NCI-H187 treated with DMSO at 0.1 percent for 48 hours (cell line): ENCODE data around the gene ABCA1.

ENCODE experiments used
- DNase-seq: peaks from one replicate; lab custom pipeline; 2025; lab: John Stamatoyannopoulos, UW

The ABCA1 gene

DNA sequence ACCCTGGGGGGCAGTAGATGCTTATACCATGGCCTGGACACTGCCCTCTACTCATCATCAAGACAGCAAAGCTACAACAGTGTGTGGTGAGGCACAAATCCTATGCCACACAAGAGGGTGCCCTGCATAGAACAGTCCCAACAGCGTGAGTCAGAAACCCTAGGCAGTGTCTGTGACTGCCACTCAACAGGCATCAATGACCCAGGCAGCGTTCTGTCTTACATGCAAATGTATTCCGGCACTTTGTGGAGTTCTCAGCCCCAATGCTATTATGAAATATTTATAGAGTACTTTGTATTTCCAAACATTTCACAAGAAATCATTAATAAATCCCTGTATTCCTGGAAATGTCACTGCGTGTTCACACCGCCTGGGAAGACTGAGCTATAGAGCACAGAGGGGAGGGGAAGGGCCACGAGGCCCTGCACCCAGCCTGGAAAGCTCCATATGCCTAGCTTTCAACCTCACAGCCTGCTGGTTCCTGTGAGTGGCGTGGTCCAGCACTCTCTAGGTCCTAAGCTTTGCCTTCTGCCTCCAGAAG, 86.3 kb downstream of the ABCA1 start:
- DNase-seq, result no peak

DNA sequence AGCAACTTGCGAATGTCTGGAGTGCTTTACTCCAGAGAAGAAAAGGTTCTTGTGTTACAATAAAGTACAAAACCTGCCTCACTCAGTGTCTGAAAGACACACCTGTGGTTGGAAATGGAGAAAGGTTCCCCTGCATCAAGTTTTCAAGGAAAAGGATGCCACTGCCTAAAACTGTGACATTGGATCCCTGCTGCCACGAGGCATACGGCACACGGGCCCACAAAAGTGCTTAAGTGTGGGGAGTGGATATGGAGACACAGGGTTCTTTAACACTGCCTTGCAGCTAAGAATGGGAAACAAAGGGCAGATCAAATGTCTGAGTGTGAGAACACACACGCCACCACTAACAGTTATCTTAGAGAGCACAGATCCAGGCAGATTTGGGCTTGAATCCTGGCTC, 89.0 kb downstream of the ABCA1 start:
- DNase-seq, result no peak

DNA sequence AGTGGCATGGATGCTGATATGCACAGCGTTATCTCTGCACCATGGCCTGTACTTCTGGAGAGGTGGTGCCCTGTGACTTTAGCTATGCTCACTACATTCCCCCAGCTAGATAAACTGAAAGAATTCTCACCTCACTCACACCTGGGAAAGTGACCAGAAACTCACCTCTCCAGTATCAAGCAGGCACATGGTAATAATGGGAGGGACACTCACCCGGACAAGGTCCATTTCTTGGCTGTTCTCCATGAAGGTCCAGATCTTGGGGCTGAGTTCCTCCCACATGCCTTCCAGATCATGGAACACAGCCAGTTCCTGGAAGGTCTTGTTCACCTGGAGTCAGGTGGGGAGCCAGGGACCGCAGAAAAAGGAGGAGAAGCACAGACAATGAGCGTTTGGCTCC, 91.2 kb downstream of the ABCA1 start:
- DNase-seq, result no peak

DNA sequence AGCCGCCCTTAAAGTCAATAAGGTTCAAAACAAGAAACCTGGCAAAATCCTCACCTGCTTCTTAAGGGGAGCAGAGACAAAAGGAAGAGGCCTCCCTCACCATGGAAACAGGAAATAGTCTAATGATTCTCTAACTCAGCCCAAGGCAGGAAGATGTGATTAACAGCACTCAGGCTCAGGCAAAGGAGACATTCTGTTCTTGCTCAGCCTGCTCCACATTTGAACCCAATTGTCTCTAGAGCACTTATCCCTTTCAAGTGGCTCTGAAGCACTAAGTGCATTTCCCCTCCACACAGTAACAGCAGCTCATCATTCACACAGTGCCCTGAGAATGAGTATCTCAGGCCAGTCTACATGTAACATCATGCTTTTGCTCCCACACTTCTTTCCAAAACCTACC, 91.7 kb downstream of the ABCA1 start:
- DNase-seq, result peak; percentile 84

DNA sequence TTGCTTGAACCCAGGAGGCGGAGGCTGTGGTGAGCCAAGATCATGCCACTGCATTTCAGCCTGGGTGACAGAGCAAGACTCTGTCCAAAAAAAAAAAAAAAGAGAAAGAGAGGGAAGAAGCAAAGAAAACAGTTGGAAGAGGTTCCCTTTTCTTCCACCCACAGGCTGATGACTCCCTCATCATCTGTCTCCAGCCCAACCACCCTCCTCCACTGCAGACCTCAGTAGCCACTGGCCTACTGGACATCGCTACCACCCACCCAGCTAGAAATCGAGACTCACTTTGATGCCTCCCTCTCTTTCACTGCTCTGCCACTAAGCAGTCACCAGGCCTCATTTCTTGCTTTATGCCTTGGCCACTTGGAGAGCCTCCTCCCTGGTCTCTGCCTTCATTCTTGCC, 92.8 kb downstream of the ABCA1 start:
- DNase-seq, result no peak

DNA sequence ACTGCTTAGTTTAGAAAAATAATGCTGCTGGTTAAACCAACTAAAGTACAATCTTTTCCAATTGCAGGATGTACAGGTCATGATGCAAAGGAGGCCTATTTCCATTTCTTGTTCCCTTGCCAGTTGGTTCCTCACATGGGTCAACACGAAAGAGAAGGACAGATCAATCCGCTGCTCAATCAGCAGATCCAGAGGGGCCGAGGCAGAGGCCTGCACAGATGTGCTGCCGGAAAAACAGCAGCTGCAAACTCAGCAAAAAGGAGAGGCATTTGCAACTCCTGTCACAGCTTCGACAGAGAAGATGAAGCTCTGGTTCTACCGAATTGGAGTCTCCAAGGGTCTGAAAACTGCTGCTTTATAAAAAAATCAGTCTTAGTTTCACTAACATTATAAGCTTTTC, 94.3 kb downstream of the ABCA1 start:
- no peak for DNase-seq

DNA sequence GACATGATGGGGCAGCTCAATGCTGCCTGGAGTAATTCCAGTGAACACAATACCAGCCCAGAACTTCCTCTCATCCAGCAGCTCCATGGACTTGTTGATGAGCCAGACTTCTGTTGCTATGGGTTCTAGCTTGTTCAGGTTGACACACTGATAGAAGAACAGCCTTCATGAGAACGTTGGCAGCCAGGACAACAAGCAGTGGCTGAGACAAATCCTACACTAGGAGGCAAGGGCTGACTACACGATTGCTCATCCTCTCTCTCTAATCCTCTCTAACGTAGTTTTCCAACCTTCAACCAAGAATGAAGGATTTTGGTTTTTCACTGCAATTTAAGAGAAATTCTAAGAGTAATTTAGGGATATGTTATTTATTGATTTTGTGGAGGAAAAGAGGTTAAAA, 96.3 kb downstream of the ABCA1 start:
- DNase-seq, result no peak

DNA sequence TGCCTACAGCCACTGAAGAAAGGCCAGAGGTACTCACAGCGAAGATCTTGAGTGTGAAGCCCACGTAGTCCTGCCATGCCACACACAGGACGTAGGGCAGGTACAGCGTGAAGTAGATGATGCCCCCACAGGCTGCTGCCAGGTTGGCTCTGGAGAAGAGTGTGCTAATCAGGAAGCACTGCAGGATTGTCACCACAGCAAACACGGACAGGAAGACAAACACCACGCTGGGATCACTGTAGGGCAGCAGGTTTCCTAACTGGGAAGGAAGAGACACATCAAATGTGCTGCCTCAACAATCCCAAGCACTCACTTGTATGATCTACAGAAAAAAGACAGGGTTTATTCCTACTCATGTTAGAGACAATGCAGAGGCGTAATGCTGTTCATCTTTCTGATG, 101.0 kb downstream of the ABCA1 start:
- DNase-seq, result no peak

DNA sequence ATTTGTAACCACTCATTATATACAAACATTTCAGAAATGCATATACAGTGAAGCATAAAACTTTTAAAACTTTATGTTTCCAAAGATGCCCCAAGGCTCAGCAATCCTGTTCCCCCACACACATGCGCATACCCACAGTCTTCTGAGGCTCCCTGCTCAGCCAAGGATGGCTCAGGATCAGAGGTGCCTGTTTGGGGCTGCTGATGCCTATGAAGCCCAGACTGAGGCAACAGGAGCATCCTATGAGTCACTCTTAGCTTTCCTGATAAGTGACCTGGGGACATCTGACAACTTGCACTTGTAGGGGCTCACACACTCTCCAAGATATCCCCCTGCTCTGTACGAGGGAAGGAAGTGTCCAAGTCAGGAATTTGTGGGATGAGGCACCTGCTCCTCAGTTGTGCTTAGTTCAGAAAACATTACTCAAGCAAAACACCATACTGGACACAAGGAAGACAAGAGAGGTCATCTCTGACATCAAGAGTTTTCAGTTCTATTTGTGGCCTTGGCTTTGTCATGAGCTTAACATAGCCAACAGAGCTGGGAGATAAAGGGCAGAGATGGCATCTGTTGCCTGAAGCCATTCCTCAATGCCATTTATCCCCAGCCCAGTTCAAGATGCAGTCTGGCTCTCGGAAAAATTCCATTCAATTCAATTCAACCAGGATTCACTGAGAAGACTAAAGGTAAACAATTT, 101.7 kb downstream of the ABCA1 start:
- DNase-seq, result no peak

DNA sequence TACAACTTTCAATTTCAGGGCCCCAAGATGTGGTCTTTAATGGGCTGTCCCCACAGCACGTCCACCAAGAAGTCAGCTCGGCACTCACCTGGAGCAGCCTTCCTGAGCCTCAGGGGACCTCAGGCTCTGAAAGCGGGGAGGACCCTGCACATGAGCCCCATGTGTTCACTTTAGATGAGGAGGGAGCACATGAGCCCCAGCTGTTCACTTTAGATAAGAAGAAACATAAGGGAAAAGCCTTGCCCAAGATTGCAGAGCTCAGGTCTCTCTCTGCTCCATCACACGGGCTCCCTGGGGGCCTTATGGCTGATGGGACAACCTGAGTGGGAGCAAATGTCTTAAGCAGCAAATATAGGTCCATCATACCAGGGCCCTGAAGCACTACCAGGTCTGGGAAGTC, 107.6 kb downstream of the ABCA1 start:
- no peak for DNase-seq

DNA sequence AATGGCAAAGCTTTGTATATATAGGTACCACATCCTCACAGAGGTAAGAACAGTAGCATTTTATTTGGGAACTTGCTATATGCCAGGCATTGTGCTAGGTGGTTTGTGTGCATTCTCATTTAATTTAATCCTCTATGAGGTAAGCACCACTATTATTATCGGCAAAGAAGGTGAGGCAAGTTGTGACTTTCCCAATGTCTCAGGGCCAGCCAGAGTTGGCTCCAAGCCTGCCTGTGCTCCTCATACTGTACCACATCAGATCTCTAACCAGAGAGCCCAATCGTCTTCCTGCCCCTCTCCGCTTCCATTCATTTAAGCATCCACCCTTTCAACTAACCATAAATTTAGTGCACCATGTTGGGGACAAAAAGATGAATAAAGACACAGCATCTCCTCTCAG, 108.9 kb downstream of the ABCA1 start:
- no peak for DNase-seq

DNA sequence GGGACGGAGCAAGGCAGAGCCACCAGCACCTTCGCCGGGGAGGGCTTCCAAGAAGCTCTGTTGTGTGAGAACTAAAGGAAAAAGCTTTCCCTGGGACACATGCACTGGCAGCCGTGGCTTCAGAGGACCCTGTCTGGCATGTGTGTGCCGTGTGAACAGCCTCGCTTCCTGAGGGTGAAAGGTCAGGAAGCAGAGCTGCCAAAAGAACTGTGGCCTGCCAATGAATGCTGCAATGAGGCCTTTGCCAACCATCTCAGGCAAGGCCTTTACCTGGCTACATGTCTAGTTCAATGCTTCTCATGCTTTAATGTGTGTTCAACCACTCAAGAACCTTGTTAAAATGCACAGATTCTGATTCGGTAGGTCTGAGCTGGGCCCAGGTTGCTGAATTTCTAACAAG, 110.5 kb downstream of the ABCA1 start:
- no peak for DNase-seq

DNA sequence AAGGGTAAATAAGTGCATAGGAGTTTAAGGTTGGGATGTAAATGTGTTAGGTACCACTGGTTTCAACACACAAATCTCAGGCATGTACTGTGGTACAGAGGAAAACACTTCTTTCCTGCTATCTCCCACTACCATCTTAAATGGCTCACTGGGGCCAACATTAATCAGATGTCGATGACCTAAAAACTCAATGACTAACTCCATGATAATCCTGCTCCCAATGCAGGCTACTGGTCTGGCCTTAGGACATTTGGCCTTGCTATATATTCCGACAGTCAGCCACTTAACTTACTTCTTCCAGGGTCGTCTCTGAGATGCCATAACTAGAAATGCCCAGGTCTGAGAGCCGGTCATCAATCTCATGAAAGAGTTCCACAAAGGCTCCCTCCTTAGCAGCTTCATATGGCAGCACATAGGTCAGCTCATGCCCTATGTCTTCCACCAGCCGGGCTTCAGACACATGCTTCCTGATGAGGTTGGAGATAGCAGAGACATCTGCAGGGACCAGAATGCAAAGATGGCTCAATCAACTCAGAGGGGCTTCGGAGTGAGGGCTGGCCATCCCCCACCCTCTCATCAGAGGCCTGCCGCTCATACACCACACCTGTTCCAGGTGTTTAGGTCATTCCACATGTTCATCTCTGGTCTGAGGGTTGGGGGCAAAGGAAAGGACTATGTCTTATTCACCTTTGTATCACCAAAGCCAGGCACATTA, 111.9 kb downstream of the ABCA1 start:
- DNase-seq, result no peak

DNA sequence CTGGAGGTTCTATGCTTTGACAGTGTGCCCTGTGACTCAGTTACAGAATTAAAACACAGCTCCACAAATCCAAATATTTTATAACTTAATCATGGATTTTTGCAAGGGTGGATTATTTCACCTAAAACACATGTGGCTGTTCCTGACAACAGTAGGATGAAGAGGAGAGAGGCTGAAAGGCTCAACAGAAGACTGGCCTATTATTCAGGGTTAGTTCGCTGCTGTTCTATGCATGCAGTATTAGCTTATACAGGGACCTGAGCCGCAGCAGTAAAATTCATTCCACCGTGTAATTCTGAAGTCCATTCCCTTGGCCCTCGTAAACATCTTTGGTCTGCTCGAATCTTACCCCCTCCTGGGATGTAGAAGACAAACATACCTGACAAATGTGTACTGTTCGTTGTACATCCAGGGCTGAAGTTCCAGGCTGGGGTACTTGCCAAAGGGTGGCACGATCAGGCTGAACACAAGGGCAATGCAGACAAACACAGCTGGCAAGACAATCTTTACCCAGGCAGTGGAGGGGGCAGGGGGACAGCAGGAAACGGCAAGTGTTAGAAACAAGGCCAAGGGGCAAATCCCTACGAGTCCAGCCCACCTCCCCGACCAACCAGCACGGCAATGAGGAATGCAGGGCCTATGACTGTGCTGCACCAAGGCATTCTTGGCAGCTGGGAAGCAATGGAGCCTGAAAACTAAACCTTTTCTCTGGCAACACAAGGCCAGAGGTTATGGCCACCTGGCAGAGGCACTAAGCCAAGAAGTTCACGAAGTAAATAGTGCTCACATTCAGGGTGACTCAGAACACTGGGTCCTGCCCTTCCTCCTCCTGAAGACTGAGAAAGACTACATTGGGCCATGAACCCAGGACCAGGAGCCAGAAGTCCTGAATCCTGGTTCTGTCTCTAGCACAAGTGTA, 117.3 kb downstream of the ABCA1 start:
- DNase-seq, result no peak

DNA sequence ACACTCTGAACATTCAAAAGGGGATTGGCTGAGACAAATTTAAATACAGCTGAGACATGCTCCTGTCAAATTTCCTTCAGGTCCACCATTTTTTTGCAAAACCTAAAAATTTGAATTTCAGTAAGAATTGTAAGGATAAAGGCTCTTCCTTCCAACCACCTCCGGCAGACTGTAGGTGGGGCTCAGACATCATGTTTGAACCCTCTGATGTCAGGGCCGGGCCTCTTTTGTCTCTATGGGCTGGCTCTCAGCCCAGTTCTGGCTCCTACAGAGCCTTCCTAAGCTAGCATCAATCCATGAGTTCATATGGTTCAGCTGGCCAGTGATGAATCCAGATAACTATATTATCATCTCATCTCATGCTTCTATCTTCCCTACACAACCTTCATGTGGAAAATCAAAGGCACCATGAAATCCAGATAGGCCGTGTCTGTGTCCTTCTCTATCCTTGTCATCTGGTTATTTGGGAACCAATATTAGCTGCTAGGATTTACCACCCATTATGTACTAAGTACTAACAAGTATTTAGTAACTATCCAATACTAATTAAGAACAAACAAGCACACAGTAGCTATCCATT, 119.8 kb downstream of the ABCA1 start:
- no peak for DNase-seq

DNA sequence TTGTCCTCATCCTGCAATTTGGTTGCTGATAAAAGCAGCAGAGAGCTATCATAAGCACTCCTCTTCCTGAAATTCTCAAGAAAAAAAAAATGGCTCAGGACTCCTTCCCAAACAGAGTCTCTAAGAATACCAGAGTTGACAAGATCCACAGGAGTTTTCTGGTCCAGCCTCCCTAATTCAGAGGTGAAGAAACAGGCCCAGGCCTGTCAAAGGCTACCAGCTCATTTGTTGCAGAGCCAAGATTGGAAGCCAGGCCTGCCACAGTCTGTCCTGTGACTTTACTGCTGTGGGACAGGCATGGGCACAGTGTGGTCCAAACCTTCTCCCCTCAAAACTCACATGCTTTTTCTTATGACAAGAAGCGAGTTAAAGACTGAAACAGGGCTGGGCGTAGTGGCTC, 122.5 kb downstream of the ABCA1 start:
- DNase-seq, result no peak

DNA sequence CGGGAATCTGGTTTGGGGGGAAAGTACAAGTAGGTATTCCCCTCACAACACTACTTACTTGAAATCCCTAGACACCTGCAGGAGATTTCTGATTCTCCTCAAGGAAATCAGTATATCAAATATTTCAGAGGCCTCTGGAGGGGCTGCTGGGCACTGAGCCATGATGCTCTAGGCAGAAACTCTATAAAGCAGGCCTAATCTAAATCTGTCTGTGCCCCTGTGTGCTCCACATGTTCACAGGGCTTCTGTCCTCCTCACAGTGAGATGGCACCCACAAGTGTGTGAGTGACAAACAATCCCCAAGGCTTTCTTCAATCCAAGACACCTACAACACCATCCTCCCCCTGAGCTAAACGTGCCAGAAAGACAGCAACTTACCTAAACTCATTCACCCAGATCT, 125.0 kb downstream of the ABCA1 start:
- DNase-seq, result no peak

DNA sequence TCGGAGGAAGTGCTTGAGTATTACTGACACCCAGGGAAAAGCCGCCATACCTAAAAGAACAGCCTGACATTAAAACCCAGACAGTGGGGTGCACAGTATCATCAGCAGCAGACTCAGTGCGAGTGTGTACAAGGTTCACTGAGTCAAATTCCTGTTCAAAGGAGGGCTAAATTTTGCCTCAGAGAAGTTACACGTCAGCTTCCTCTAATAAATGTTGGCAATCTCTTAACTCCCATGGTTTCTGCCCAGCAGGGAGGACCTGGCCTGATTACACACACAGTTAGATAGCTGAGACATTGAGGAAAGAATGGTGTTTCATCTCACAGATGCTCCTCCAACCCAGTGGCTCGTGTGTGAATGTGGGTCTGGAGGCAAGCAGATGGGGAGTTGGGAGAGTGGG, 125.8 kb downstream of the ABCA1 start:
- DNase-seq, result no peak

DNA sequence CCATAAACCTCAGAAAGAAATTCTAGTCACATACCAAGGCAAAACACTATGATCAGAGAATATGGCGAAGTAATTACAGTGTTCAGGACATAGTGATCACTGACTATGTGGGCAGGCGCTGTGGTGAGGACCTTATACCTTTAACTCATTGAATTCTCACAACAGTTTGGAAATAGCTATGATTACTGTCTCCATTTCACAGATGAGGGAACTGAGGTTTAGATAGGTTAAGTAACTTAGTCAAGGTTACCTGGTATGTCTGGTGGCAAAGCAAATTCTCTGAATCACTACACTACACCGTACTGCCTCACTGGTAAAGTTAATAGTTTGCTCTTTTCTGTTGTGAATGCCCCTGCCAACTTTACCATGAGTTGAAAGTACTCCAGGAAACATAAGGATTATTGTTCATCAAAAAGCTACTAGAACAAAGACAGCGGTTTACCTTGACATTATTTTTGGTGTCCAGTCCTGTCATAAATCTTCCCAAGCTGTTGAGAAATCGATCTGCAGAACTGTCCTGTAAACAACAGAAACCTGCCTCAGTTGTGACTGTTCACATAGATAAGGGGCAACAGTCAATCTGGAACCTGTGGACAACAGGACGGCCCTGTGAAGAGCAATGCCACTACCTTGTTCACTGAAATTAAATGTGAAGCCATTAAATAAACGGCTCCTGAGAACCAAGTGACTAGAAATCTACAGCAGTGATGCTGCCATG, 127.7 kb downstream of the ABCA1 start:
- DNase-seq, result no peak

DNA sequence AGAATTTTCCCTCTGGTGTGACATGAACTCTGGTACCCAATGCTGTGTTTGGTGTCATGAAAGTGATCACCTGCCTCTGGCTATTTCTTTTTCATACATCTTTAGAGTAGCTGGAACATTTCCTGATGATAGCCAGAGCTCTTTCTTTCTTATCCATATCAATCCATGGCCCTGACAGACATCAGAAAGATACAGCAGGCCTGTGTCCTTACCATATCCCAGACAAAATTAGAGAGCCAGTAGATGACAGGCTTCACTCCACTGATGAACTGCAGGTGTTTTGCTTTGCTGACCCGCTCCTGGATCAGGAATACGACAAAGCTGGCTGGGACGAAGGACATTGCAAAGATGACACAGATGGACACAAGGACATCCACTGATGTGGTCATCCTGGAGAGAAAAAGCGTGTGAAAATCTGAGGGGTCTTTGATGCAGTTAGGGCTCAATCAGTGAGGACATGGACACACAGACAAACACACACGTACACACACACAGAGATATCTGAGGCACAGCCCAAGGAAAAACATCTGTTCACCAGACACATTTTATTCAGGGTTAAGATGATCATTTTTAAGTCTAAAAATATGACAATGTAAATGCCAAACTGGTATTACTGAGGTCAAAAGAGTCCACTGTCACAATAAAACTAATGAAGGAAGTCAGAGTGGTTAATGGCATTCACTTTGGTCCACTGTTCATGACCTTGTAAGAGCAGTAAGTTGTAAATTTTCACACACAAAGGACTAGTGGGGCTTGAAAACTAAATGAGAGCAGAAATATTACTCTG, 129.6 kb downstream of the ABCA1 start:
- DNase-seq, result no peak

DNA sequence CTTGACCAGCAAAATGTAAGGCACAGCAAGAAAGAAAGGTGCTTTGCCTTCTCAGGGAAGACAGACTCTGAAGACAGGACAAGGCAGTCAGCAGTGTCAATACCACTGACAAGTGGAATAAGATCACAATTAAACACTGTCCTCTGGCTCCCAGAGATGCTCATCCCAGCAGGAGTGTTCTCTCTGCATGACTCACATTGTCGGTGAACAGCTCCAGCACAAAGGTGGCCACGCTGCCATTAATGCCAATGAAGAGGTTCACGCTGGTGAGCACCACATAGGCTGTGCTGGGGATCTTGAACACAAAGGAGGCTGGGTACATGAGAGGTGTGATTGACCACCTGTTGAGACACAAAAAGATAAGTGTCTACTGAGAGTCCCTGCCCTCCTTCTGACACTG, 132.1 kb downstream of the ABCA1 start:
- DNase-seq, result peak; percentile 43
